GM12875 (cell line): ENCODE measurements around the gene PLA2G15.

Experiments used
- H3K4me3 ChIP-seq: one replicate; pipeline ENCODE4 v1.5.1; 2011; ENCODE audit warnings: low read depth, low read length, control low read depth
- TF ChIP-seq, protein P1 (sequence below): IDR thresholded peaks from 2 replicates; pipeline ENCODE4 v1.5.1; 2011; ENCODE audit warnings: low read depth, mild to moderate bottlenecking, control low read depth, inconsistent platforms, low read length, moderate library complexity, borderline replicate concordance; ENCODE audit not compliant: insufficient read depth

The PLA2G15 gene

DNA sequence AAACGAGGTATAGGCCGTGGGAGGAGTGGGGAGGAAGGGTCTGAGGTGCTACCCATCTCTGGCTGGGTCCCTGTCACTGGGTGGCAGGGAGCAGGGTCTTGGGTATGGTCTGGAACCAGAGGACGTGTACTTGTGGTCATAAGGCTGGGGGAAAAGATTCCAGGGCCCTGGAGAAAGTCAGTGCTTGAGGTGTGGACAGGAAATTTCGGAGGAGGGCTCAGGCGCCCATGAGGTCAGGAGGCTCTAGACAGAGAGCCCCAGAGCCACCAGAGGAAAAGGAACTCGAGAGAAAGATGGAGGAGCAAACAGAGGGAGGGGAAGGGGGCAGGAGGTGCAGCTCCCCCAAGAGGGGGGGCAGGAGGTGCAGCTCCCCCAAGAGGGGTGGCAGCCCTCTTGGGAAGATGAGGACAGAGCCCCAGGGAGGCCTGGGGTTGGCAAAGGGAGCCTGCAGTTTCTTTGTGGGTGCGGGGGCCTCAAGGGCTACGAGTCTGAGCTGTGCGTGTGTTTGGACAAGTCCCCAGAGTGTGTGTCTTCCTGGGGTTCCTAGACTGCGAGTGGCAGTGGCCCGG, 18.5 kb downstream of the PLA2G15 start:
- TF ChIP-seq, protein P1, sequence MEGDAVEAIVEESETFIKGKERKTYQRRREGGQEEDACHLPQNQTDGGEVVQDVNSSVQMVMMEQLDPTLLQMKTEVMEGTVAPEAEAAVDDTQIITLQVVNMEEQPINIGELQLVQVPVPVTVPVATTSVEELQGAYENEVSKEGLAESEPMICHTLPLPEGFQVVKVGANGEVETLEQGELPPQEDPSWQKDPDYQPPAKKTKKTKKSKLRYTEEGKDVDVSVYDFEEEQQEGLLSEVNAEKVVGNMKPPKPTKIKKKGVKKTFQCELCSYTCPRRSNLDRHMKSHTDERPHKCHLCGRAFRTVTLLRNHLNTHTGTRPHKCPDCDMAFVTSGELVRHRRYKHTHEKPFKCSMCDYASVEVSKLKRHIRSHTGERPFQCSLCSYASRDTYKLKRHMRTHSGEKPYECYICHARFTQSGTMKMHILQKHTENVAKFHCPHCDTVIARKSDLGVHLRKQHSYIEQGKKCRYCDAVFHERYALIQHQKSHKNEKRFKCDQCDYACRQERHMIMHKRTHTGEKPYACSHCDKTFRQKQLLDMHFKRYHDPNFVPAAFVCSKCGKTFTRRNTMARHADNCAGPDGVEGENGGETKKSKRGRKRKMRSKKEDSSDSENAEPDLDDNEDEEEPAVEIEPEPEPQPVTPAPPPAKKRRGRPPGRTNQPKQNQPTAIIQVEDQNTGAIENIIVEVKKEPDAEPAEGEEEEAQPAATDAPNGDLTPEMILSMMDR = no peak
- peak overlapping the region; percentile 89 for H3K4me3 ChIP-seq

DNA sequence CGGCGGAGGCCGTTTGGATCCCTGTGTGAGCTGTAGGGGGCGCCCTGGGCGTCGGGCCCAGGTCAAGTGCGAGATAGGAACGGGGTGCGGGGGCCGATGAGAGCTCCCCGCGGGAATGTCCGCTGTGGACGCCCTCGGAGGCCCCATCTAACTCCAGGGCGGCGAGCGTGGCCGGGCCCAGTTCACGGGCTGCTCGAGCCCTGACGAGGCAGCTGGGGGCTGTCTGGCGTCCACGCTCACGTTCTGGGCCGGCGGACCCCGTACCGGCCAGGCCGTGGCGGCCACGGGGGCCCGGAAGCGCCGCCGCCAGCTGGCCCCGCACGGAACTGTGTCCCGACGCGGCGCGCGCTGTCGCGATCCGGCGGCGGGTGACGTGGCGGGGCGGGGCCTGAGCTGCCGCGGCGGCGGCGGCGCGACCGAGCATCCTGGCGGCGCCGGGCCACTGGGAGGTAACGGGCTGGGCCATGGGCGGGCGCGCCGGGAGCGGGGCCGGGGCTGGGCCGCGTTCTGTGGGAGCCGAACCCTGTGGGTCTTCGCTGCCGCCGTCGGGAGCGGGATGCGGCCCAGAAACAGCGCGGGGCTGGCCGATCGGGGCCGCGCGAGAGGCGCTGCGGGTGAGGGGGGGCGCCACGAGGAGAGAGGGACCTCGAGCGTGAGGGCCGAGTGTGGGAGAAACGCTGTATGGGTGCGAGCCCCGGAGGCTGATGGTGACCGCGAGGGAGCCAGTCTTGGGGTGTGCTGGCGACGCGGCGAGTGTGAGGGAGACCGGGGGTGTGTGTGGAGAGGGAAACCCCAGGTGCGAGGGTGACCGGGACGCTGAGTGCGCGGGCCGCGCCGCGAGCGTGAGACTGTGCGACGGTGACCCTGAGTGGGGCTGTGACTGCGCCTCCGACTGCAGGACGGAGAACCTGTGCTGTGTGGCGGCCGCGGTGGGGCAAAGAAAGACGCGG, 19.2 kb downstream of the PLA2G15 start, which contains the start of gene SLC7A6:
TSS of gene SLC7A6 (plus strand) at position 399 of the 950 bp plus-strand sequence. CDS start 10,201 bp downstream, outside the sequence.
- peak within 1 kb of the TSS; percentile 89 for H3K4me3 ChIP-seq
- TF ChIP-seq, protein P1 = peak; percentile 86

DNA sequence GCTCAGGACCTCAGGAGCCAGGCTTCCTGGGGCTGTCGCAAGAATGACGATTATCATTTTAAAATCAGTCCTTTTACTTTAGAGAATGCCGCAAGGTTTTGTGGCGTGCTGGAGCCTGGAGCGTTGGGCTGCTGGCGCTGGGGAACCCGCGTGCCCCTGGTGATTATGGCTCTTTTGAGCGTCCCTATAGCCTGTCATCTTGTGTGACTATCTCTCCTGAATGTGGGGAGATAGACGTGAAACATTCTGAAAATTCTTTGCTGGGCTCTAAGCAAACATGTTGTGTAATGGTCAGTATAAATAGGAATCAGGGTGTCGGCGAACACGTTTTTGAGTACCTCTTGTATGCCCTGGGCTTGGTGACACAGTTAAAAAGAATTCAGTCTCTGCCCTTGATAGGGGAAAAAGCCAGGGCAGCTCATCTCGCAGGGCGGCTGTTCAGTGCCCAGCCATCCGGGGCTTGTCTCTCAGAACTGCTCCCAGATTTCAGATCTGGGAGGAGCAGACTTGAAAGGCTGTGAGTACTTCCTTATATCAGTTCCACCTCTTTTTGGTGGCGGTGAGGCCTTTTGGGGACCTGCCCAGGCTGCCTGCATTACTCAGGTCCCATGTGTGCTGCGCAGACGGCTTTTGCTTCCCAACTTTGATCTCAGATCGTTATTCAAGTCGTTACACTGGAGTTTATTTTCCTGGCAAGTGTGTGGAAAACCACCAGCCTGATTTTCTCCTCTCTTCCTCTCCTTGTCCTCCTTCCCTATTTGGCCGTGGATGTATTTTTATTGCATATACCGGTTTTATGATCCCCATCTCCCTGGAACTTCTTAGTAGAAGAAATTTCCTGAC, 20.1 kb downstream of the PLA2G15 start:
- peak overlapping the region; percentile 89 for H3K4me3 ChIP-seq
- TF ChIP-seq, protein P1 = no peak

DNA sequence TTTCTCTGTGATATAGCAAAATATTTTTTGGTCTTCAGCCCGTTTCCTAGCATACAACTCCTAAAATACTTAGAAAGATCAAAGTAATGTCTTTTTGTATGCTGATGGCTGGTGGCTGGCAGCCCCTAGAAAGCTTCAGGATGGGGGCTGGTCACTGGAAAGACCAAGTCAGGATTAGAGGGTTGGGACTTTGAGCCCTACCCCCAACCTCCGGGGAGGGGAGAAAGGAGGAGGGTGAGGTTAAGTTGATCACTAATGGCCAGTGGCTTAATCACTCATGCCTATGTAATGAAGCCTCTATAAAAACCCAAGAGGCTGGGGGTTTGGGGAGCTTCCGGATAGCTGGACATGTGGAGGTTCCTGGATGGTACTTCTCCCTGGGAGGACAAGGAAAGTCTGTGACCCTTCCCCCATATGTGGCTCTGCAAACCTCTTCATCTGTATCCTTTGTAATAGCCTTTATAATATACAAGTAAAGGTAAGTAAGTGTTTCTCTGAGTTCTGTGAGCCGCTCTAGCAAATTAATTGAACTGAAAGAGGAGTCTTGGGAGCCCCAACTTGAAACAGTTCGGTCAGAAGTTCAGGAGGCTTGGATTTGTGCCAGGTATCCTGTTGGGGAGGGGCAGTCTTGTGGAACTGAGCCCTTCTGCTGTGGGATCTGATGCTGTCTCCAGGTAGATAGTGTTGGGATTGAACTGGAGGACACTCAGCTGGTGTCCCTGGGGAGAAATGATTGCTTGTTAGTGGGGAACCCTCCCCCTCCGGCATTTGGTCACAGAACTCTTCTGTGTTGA, 22.6 kb downstream of the PLA2G15 start:
- TF ChIP-seq, protein P1 = no peak
- H3K4me3 ChIP-seq = no peak overlapping the region

DNA sequence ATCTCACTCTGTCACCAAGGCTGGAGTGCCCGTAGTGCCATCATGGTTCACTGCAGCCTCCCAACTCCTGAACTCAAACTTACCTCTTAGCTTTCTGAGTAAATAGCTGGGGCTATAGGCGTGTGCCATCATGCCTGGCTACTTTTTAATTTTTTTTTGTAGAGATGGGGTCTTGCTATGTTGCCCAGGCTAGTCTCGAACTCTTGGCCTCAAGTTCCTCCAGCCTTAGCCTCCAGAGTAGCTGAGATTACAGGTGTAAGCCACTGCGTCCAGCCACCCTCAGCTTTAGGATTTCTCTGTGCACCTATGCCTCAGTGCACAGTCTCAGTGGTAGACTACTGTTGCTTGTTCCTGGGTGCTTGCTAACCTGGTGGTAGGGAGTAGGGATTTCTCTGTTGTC, 24.6 kb downstream of the PLA2G15 start:
- TF ChIP-seq, protein P1 = no peak
- H3K4me3 ChIP-seq = no peak overlapping the region

DNA sequence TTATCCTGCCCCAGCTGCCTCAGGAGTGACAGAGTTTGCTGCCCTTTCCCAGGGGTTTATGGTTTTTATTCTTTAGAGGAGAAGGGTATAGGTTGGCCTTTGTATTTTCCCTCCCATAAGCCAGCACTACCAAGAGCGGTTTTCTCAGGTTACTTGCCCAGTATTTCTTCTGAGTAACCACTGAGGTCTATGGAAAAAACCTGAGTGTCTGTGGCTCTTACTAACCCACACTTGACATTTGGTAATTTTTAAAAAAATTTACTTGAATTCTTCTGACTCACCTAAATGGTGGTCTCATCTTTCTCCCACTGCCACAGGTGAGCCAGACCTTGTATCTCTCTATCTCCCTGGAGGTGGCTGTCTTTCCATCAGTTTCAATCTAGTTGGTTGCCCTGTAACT, 25.2 kb downstream of the PLA2G15 start:
- TF ChIP-seq, protein P1 = no peak
- H3K4me3 ChIP-seq = no peak overlapping the region
